ENCODE data around the gene PRRT1. TPM values are rescaled to one million over a fixed set of nuclear protein-coding genes. Genes with fewer than 3 reads are reported as not detected.
A peak's percentile ranks its signal among the peaks of the same experiment; 100 is the strongest.

The PRRT1 gene
- polyA plus RNA-seq, 2 of the 4 experiments (the other 2 are of a cell fraction), result 0.19 to 0.63 TPM

GRCh38 chr6:32184084-32184640 lies 32.4 kb upstream of the PRRT1 start, which contains the start of gene AGER:
Gene AGER, minus strand, starts transcription at chr6:32184253. Its CDS starts 31 bp downstream, at chr6:32184222.
- Histone ChIP-seq H3K9me3 (no peaks in the 10 kb centered on the region), H3K4me2 (peak within 1 kb of the TSS; percentile 63), H3K27ac (peak within 1 kb of the TSS; percentile 56 to 61; a peak in 4 of 6 replicates), H3K4me1 (peaks cover 33% of the 10 kb centered on the region), H3K4me3 (no peak within 1 kb of the TSS)
- DNase-seq (ENCODE audit: low read depth in 1 of 2, low spot score in 1 of 2) (no peak), ATAC-seq (no peak), FAIRE-seq (no peak)
- ChIA-PET CTCF (no interaction called here), POLR2A (no interaction called here)
- 76% methylated on average over 6 of the region's 6 CpGs for WGBS (ENCODE audit: missing lambda C conversion rate)
- peak in 1 of 2 experiments; percentile 60; a peak in 1 of 4 replicates for TF ChIP-seq CEBPB (IDR thresholded peaks at IDR 0.05)
- TF ChIP-seq JUN (IDR thresholded peaks at IDR 0.05), result peak in 1 of 2 experiments; percentile 26; a peak in 1 of 5 replicates
- no peak for TF ChIP-seq TP53 (CRISPR knock-in tag; IDR thresholded peaks at IDR 0.05)

DNA sequence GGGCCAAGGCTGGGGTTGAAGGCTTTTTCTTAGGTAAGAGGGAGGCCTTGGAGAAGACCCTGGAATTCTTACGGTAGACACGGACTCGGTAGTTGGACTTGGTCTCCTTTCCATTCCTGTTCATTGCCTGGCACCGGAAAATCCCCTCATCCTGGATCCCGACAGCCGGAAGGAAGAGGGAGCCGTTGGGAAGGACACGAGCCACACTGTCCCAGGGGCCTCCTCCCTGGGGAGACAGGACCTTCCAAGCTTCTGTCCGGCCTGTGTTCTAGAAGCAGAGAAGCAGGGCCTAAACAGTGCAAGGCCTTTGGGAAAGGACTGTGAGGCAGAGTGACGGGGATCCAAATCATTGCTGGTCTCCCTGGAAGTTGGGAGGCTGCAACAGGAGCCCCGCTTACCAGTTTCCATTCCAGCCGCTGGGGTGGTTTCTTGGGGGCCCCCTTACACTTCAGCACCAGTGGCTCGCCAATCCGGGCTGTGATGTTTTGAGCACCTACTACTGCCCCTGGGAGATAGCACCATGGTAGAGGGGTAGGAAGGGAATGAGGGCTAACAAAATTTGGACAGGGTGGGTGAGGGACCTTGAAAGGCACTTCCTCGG lies 31.8 kb upstream of the PRRT1 start:
- ATAC-seq (no peak), DNase-seq (ENCODE audit: low read depth in 1 of 2, low spot score in 1 of 2) (no peak), FAIRE-seq (no peak)
- Histone ChIP-seq H3K4me1 (peaks cover 28% of the 10 kb centered on the region), H3K9me3 (no peaks in the 10 kb centered on the region), H3K27ac (no peak overlapping the region), H3K4me2 (no peak overlapping the region), H3K4me3 (no peak overlapping the region)
- 89% methylated on average over 13 of the region's 15 CpGs for WGBS (ENCODE audit: missing lambda C conversion rate)
- TF ChIP-seq SMC3 (IDR thresholded peaks at IDR 0.05) (no peak), ESRRA (IDR thresholded peaks at IDR 0.05; ENCODE audit: borderline replicate concordance, low read length) (no peak), HOXB5 (CRISPR knock-in tag; IDR thresholded peaks at IDR 0.05) (no peak), CEBPB (IDR thresholded peaks at IDR 0.05) (no peak), TFCP2L1 (CRISPR knock-in tag; IDR thresholded peaks at IDR 0.05) (no peak), BHLHE40 (IDR thresholded peaks at IDR 0.05; ENCODE audit: low read depth, low read length) (no peak), CBX2 (IDR thresholded peaks at IDR 0.05; ENCODE audit: borderline replicate concordance, low read depth) (no peak), HDAC2 (IDR thresholded peaks at IDR 0.05) (no peak), BCL3 (IDR thresholded peaks at IDR 0.05) (no peak)
- TF ChIP-seq, protein P1, sequence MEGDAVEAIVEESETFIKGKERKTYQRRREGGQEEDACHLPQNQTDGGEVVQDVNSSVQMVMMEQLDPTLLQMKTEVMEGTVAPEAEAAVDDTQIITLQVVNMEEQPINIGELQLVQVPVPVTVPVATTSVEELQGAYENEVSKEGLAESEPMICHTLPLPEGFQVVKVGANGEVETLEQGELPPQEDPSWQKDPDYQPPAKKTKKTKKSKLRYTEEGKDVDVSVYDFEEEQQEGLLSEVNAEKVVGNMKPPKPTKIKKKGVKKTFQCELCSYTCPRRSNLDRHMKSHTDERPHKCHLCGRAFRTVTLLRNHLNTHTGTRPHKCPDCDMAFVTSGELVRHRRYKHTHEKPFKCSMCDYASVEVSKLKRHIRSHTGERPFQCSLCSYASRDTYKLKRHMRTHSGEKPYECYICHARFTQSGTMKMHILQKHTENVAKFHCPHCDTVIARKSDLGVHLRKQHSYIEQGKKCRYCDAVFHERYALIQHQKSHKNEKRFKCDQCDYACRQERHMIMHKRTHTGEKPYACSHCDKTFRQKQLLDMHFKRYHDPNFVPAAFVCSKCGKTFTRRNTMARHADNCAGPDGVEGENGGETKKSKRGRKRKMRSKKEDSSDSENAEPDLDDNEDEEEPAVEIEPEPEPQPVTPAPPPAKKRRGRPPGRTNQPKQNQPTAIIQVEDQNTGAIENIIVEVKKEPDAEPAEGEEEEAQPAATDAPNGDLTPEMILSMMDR (IDR thresholded peaks at IDR 0.05), result no peak
- TF ChIP-seq, protein P2, sequence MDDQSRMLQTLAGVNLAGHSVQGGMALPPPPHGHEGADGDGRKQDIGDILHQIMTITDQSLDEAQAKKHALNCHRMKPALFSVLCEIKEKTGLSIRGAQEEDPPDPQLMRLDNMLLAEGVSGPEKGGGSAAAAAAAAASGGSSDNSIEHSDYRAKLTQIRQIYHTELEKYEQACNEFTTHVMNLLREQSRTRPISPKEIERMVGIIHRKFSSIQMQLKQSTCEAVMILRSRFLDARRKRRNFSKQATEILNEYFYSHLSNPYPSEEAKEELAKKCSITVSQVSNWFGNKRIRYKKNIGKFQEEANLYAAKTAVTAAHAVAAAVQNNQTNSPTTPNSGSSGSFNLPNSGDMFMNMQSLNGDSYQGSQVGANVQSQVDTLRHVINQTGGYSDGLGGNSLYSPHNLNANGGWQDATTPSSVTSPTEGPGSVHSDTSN (IDR thresholded peaks at IDR 0.05), result no peak
- TF ChIP-seq, protein P3, sequence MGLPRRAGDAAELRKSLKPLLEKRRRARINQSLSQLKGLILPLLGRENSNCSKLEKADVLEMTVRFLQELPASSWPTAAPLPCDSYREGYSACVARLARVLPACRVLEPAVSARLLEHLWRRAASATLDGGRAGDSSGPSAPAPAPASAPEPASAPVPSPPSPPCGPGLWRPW (IDR thresholded peaks at IDR 0.05), result no peak
- ChIA-PET POLR2A (no interaction called here), CTCF (interaction anchor here (1.6 to 1.7 kb wide), 2 partner anchors 11 to 12 kb away, joined by 5 to 6 read pairs; no protein-coding TSS in a partner anchor)

DNA sequence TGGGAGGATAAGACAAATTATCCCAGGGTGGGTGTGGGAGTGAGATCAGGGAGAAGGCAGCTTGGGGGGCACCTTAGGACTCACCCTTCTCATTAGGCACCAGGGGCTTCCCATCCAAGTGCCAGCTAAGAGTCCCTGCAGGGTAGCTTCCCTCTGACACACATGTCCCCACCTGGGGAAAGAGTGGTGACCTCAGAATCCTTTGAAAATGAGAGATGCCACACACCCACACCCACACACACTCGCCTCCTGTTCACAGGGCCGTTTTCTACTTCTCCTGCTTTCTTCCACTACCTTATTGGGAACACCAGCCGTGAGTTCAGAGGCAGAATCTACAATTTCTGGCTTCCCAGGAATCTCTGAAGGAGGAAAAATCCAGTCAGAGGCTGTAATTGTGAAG lies 31.3 kb upstream of the PRRT1 start:
- WGBS (ENCODE audit: missing lambda C conversion rate), result 83% methylated on average over 3 of the region's 3 CpGs
- no peak overlapping the region for H3K4me2 ChIP-seq
- ChIA-PET POLR2A (interaction anchor here (1.3 kb wide), 1 partner anchor 13 kb away, joined by 3 read pairs; no protein-coding TSS in a partner anchor), CTCF (interaction anchor here (0.6 to 1.7 kb wide), 4 partner anchors 11 to 64 kb away, joined by 4 to 6 read pairs (median 5); no protein-coding TSS in a partner anchor)
- no peaks in the 10 kb centered on the region for H3K9me3 ChIP-seq
- ATAC-seq (no peak), FAIRE-seq (no peak), DNase-seq (ENCODE audit: low read depth in 1 of 2, low spot score in 1 of 2) (no peak)
- H3K4me3 ChIP-seq, result no peak overlapping the region
- H3K4me1 ChIP-seq, result peaks cover 25% of the 10 kb centered on the region
- no peak for TF ChIP-seq BHLHE40 (IDR thresholded peaks at IDR 0.05; ENCODE audit: low read depth, low read length)
- no peak for TF ChIP-seq FOSB (CRISPR knock-in tag; IDR thresholded peaks at IDR 0.05)
- no peak for TF ChIP-seq HOXB5 (CRISPR knock-in tag; IDR thresholded peaks at IDR 0.05)
- H3K27ac ChIP-seq, result no peak overlapping the region
